Fibroblast of peridontal ligament (primary cell): Measurements from ENCODE around the gene C2CD4C.
"Not testable (repeated sequence)": the region's sequence is repeated elsewhere in the genome, so short reads cannot be mapped to it uniquely, and the experiment has no call there.

Experiments
- DNase-seq: peaks from one replicate; pipeline ENCODE4 v3.0.0-alpha.2; 2010; ENCODE audit errors: extremely low read depth

Gene C2CD4C

DNA sequence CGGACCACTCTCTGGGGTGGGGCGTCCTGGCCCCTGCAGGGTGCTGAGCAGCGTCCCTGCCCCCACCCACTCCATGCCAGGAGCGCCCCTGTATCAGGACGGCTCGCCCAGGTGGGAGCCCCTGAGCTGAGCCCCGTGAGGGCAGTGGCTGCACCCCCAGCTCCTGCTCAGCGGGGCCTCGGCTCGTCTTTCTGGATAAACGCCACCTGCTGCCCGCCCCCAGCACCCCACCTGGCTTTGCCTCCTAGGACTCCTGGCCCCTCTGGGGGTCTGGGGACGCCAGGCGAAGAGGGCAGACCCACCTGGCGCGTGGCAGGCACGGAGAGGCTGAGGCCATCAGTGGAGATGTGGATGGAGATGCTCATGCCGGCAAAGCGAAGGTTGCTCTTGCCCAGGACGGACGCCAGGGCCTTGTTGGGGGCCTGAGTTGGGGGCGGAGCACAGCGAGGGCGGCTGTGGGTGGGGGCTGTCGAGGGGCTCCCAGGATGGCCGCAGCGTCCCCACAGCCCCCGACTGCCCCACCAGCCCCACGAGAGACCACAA, 29.5 kb upstream of the C2CD4C start:
- no peak for DNase-seq

DNA sequence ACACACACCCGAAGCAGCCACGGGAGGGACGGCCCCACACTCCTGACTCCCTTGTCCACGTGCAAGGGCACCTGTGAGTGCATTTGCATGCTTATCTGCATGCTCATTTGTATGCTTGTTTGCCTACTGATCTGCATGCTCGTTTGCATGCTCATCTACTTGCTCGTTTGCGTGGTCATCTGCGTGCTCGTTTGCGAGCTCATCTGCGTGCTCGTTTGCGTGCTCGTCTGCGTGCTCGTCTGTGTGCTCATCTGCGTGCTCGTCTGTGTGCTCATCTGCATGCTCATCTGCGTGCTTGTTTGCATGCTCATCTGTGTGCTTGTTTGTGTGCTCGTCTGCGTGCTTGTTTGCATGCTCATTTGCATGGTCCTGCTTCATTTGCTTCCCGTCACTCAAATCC, 28.1 kb upstream of the C2CD4C start:
- DNase-seq = no peak

DNA sequence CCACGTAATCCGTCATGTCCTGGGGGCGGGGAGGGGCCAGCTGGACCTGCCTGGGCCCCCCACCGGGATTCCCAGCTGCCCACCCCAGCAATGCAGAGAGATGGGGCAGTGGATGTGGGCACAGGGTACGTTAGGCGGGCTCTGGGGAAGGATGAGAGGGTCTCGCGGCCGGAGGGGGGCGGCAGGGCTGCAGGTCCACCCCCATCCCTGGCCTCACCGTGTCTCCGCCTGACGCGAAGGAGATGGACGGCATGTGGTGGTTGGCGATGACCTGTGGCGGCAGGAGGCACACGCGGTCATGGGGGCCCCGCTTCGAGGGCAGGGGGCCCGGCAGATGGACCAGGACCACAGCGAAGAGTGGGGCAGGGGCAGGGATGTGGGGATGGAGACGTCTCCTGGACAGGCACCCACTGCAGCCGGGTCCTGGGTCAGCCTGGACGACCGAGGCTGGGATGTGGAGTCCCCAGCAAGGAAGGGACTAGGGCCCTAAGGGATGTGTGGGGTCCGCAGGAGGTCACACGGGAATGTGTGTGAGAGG, 27.5 kb upstream of the C2CD4C start:
- no peak for DNase-seq

DNA sequence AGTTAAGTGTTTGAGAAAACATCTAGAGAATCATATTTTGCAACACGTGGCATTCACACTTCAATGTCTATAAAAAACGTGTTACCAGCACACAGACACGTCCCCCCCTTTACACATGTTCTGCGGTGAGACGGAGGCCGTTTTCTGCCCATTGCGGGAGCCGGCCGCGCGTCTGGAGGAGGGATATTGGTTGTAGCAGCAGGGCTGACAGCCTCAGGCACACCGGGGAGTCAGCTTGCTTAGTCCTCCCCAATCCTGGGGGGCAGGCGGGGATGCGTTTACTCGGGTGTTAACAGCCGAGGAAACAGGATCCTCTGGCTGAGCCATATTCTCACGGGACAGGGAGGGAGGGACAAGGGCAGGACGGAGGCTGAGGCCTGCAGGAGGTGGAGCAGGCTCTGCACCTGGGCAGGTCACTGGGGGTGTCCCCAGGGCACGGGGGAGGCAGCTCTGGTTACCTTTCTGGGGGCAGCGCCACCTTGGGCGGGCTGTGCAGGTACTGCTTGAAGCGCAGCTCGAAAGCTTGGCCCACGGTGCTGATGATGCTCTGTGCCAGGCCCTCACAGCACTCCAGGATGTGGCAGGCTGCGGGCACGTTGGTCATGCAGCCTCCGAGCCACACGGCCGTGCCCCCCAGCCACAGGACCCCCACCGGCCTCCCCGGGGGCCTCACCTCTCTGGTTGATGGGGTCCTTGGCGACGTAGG, 26.9 kb upstream of the C2CD4C start:
- DNase-seq = no peak

DNA sequence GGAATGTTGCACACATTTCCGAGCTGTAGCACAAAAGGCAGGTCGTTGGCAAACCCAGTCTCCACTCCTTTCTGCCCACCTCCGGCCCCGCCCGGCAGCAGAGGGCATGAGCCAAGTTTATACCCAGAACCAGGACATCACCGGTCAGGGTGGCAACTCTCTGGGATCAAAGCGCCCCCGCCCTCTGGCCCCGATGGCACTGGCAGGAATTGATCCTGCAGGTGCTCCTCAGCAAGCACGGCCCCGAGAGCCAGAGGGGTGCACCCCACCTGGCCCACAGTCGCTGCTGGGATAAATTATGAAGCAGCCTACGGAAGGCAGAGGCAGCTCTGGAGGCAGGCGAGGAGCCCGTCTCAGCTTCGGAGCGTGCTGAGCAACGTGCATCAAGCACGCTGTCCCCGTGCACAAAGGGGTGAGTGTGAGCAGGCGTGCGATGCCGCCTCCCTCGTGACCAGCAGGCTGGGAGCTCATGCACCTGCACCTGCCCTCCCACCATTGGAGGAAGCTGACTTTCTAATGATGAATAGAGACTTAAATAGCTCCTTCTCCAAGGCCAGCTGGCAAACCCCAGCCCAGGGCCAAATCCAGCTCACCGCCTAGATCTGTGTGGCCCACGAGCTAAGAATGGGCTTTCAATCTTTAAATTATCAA, 26.2 kb upstream of the C2CD4C start:
- no peak for DNase-seq

DNA sequence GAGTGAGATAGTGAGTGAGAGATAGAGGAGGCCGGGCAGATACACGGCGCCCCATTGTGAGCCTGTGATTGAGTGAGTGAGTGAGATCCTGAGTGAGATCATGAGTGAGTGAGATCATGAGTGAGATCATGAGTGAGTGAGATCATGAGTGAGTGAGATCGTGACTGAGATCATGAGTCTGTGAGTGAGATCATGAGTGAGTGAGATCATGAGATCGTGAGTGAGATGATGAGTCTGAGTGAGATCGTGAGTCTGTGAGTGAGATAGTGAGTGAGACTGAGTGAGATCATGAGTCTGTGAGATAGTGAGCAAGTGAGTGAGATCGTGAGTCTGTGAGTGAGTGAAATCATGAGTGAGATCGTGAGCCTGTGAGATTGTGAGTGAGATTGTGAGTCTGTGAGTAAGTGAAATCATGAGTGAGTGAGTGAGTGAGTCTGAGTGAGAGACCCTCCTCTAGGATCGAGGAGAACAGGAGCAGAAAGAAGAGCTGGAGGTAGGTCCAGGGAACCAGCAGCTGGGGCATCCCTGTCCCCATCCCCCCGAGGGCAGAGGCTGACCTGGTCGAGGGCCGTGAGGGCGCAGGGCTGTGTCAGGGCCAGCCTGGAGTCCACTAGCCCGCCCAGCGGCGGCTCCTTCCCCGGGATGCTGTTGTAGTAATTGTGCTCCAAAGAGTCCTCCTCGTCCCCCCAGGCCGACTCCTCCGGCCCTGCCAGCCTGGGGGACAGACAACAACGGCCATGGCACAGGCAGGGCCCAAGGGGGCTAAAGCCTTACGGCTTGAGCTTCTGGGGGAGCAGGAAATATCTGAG, 25.4 kb upstream of the C2CD4C start:
- DNase-seq = no peak

DNA sequence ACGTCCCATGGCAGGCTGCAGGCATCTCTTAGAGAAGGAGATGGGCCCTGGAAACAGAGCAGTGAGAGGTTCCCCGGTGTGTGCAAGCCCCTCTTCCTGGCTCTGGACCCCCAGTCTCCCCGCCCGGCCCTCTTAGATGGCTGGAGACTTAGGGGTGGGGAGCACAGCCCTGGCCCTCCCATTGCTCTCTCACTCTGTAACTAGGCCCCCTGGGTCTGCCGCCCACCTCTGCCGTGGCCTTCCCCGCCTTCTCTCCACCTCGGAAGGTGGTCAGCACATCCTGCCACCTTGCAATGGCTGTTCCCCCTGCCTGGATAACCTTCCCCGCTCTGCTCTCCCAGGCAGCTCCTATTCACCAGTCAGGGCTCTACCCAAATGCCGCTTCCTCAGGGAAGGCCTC, 21.8 kb upstream of the C2CD4C start:
- no peak for DNase-seq

DNA sequence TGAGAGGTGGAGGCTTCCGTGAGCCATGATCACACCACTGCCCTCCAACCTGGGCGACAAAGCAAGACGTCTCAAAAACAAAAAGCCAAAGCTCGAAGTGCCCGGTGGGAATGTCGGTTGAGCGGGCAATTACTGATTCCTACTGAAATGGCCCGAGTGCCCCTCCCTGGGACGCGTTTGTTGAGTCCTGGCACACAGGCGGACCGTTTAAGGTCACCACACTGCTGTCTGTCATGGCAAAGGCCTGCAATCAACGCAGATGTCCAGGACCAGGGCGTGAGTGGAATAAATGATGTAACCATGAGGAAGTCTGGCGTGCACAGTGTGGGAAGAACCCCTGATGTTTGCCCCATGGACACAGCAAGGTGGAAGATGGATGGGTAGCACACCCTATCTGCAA, 19.2 kb upstream of the C2CD4C start:
- no peak for DNase-seq

DNA sequence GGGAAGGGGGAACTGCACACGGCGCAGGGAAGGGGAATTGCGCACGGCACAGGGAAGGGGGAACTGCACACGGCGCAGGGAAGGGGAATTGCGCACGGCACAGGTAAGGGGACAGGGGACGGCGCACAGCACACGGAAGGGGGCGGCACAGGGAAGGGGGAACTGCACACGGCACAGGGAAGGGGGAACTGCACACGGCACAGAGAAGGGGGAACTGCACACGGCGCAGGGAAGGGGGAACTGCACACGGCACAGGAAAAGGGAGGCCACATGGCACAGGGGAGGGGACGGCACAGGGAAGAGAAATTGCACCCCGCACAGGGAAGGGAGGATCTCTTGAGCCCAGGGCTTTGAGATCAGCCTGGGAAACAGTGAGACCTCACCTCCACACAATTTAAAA, 18.7 kb upstream of the C2CD4C start:
- not testable (repeated sequence) for DNase-seq

DNA sequence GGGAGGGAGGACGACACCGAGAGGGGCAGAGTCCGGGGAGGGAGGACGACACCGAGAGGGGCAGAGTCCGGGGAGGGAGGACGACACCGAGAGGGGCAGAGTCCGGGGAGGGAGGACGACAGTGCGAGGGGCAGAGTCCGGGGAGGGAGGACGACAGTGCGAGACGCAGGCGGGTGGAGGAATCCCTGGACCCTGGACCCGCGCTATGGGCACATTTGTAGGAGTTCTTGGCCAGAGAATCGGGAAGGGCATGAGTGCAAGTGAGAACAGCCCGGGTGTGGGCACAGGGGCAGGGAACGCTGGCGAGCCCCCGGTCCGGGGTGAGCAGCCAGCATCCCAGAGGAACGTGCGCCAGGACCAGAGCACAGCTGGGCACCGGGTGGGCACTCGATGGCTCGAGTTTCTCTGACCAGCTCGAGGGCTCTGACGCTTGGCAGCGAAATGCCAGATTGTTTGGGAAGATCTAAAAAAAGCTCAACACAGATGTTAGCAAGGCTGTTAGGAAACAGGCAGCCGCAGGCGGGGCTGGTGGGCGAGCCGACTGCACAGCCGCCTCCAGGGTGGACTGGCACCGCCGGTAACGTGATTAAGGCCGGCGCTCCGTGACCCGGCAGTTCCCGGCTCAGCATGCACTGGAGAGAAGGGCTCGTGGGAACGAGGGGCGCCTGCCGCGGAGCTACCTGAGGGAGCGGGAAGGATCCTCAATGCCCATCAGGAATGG, 17.9 kb upstream of the C2CD4C start:
- no peak for DNase-seq

DNA sequence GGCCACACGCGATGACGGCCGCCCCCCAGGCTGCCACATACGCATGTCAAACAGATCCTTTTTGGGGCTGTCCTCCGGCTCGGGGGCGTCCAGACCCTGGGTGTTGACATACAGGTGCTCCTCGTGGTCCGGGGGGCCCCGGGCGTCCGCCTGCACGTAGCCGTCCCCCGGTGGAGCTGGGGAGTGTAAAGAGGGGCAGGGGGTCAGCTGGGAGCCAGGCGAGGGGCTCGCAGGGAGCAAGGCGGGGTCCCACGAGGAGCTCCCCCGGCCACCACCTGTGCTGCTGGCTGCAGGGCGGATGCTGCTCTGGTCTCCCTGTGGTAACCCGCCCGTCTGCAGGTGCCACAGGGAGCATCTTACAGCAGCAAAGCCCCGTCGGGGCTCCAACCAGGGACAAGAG, 16.1 kb upstream of the C2CD4C start:
- DNase-seq = no peak

DNA sequence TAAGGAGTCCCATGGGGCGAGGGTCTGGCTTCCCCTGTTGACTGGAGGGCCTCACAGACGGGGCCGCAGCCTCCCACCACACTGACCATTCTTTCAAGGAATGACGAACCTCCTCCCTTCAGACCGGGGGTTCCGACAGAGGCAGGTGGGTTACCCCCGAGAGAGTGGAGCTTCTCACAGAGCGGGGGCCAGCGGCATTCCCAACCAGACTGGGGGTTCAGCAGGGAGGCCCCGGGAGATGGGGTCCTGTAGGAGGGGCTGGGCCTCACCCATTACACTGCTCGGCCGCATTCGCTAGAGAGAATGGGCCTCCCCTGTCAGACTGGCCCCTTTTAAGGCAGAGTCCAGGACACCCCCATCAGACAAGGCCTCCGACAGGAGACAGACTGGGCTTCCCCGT, 15.6 kb upstream of the C2CD4C start:
- DNase-seq = no peak

DNA sequence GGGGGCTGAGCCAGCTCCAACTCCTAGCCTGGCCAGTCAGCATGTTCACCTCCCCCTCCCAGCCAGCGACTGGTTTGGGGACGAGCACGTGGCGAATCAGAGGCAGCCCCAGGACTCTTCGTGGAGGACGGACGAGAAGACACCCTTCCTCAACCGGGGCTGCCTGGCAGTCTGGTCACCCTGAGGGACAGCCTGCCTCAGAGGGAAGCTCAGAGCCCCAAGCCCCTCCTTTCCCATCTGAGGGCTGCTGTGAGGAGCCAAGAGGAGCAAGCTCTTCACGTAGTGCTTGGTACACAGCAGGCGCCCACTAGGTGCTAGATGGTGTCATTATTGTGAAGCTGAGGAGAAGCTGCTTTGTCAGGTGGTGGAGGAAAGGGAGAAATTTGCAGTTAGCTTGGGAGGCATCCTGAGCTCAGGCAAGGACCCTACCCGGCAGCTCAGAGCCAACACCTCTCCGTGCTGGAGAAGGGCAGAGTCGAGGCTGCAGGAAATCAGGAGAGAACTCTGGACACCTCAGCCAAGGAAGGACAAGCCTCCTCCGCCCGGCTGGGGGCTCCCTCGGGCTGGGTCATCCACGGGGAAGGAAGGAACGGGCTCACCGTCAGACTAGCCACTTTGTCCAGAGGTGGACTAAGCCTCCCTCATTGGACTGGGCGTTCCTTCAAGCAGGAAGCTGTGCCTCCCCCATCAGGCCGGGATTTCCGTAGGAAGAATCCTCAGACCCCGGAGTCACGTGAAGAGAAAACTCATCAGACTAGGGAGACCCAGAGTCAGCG, 14.9 kb upstream of the C2CD4C start:
- DNase-seq = no peak

DNA sequence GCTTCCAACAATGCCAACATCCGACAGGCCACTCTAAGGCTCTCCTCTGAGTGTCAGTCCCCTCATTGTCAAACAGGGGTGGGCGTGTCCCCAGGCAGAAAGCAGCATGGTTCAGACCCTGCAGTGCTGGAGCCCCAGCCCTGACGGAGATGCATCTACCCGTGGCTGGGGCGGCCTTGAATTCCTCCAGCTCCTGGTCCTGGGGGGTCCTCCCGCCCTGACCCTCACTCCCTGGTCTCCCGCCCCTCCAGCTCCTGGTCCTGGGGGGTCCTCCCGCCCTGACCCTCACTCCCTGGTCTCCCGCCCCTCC, 13.9 kb upstream of the C2CD4C start:
- not testable (repeated sequence) for DNase-seq

DNA sequence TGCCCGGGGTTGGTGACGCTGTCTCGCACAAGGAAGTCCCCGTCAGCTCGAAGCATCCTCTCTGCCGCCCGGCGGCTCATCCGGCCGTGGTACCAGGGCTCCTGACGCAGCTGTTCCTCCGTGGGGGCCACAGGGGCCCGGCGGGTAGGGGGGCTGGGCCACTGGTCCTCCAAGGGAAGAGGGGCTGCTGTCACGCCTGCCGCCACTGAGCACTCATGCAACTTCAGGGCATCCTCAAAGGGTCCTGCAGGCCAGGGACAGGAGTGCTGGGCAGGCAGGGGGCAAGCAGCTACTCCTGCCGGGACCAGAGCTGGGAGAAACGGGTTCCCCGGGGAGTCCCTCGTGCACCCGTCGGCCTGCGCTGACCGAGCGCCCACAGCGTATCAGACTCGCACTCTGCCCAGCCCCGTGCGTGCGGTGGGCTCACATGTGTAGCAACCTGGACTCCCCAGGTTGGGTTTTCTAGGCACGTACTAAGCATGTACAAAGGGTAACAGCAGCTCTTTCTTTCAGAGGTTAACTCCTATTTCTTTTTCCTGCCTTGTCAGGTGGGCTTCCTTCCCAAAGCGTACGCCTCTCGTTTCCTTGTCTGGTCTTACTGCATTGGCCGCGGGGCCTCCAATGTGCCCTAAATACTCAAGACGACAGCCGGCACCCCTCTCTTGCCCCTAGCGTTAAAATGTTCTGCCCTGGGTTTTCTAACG, 13.4 kb upstream of the C2CD4C start:
- no peak for DNase-seq

DNA sequence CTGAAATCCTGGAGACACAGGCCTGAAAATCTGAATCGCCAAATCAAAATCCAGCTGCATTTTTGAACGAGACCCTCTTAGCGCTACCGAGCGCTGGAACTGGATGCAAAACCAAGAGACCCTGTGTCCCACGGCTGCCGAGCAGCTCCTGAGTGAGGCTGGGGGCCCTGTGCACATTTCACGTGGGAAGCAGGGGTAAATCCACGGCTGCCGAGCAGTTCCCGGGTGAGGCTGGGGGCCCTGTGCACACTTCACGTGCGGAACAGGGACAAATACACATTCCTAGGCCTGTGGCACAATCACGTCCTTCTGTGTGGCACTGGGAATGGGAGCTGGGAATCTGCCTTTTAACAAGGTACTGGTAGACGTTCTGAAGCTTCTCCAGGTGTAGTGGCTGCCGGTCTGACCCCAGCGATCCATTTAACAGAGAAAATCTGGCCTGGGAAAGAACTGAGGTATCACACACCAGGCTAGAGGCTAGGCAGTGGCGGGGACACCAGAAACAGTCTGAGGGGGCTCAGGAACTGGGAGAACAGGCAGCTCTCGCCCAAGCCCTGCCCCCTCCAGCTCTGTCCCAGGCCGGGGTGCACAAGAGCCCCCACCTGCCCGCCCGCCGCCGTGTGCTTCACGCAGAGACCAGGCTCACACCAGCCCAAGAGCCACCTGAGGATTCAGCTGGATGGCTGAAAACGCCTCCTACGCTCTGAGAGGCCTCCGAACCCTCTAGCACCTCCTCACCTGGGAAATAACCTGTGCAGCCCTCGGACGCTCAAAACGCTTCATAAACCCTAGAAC, 11.0 kb upstream of the C2CD4C start:
- DNase-seq = no peak

DNA sequence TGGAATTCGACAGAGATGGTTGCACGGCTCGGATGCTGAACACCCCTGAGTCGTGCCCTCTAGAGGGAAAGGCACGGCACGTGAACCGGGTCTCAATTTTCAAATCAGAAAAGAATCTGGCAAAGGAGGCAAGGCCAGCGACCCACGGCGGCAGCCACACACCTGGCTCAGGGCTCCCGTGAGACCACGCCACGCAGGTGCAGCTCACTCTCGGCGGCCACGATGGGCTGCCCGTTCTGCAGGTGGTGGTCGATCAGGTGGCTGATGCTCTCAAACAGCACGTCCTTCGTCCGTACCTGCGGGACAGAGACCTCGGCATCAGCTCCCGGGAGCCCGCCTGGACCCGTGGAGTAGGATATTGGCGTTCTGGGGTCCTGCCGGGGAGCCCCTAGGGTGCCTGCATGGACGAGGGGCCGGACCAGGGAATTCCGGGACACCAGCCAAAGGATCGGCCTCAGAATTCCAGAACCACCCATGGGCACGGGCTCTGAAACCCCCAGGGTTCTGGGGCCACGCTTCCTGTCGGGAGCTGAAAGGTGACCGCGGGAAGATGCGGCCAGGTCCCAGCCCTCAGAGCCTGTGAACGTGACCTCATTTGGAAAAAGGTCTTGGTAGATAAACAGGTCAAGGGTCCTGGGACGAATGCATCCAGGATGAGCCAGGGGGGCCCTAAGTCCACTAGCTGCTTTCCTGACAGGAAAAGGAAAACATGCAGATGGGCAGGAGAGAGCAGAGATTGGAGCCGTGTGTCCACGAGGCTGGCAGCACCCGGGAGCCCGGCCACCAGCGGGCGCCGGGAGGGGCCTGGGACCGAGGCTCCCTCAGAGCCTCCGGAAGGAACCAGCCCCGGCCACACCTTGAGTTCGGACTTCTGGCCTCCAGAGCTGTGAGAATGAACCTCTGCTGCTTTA, 10.1 kb upstream of the C2CD4C start:
- DNase-seq = no peak

DNA sequence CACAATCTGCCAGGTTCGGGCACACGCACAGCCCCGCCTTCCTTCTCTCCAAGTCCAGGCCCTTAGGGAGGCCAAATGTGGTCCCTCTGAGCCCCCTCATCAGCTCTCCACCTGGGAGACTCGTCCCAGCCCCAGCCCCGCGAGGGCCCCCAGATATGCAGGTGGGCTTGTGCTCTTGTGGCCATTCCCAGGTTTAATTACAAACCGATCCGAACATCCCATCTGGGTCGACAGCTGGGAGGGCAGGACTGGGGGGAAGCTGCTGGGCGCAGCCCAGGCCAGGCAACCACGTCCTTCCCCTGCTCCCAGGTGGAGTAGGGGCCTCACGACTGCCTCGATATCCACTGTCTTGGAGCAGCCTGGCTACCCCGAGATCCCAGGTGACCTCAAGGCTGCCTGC, 7.5 kb upstream of the C2CD4C start:
- DNase-seq = no peak

DNA sequence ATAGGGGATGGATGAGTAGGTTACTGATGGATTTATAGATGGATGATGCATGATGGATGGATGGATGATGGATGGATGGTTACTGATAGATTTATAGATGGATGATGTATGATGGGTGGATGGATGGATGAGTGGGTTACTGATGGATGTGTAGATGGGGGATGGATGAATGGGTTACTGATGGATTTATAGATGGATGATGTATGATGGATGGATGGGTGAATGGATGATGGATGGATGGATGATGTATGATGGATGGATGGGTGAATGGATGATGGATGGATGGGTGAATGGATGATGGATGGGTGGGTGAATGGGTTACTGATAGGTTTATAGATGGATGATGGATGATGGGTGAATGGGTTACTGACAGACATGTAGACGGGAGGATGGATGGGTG, 6.3 kb upstream of the C2CD4C start:
- no peak for DNase-seq
